PC-3 (cell line): Measurements from ENCODE around the gene BOLA1. TPM values are rescaled to one million over a fixed set of nuclear protein-coding genes. Genes with fewer than 3 reads are reported as not detected.

ENCODE experiments used
- ATAC-seq: fragments of 200-7000 bp; cut with Tn5 transposase; 2 replicates; pipeline ENCODE4 v1.9.1; 2020; ENCODE audit warnings: mild to moderate bottlenecking, moderate library complexity
- BruUV-seq: library from RNA; stranded (reverse); fragments of 400-500 nt; replicated peaks from 2 replicates; lab custom pipeline; 2021; lab: Mats Ljungman, UMichigan
- CTCF ChIA-PET: fragments of 300-600 bp; sonication (Branson Sonifier 250); formaldehyde crosslinking; loops from one replicate; lab custom pipeline; 2022; ENCODE audit warnings: antibody characterized with exemption; lab: Charles Lee
- POLR2A ChIA-PET: fragments of 300-600 bp; sonication (Branson Sonifier 250); formaldehyde crosslinking; loops from one replicate; lab custom pipeline; 2022; ENCODE audit warnings: antibody characterized with exemption; ENCODE audit not compliant: unreplicated experiment; lab: Charles Lee
- DNase-seq: peaks from one replicate; pipeline ENCODE4 v3.0.0-alpha.2; 2015
- H2AFZ ChIP-seq: fragments of 300-600 bp; sonication (generic); 2 replicates; pipeline ENCODE4 v1.6.0; 2016; ENCODE audit warnings: antibody characterized with exemption, low read length
- H3F3A ChIP-seq: fragments of 300-600 bp; sonication (generic); one replicate; pipeline ENCODE4 v1.6.0; 2017; ENCODE audit warnings: antibody characterized with exemption, low read length, control low read depth, mild to moderate bottlenecking; ENCODE audit not compliant: unreplicated experiment
- H3K27ac ChIP-seq: fragments of 300-600 bp; sonication (generic); 2 replicates; pipeline ENCODE4 v1.5.1; 2016; ENCODE audit warnings: mild to moderate bottlenecking, low read length
- H3K27me3 ChIP-seq: fragments of 300-600 bp; sonication (generic); 2 replicates; pipeline ENCODE4 v1.6.1; 2016; ENCODE audit warnings: low read length, mixed read lengths
- H3K36me3 ChIP-seq: fragments of 300-600 bp; sonication (generic); 2 replicates; pipeline ENCODE4 v1.6.1; 2016; ENCODE audit warnings: low read depth, mixed run types, low read length, mixed read lengths
- H3K4me1 ChIP-seq: fragments of 300-600 bp; sonication (generic); 2 replicates; pipeline ENCODE4 v1.5.1; 2016; ENCODE audit warnings: low read length; ENCODE audit not compliant: insufficient read depth
- H3K4me2 ChIP-seq: fragments of 300-600 bp; sonication (generic); 2 replicates; pipeline ENCODE4 v1.6.0; 2016; ENCODE audit warnings: low read length
- H3K4me3 ChIP-seq: fragments of 300-600 bp; sonication (generic); 2 replicates; pipeline ENCODE4 v1.5.1; 2016; ENCODE audit warnings: mild to moderate bottlenecking, low read length, mixed read lengths
- H3K79me2 ChIP-seq: fragments of 300-600 bp; sonication (generic); 2 replicates; pipeline ENCODE4 v1.6.1; 2017; ENCODE audit warnings: low read length, mixed read lengths
- H3K9ac ChIP-seq: fragments of 300-600 bp; sonication (generic); 2 replicates; pipeline ENCODE4 v1.6.0; 2016; ENCODE audit warnings: mild to moderate bottlenecking, low read length
- H3K9me2 ChIP-seq: fragments of 300-600 bp; sonication (generic); replicated peaks from 2 replicates; pipeline ENCODE4 v1.6.1; 2016; ENCODE audit warnings: mixed run types, low read length, mixed read lengths
- H3K9me3 ChIP-seq: fragments of 300-600 bp; sonication (generic); 2 replicates; pipeline ENCODE4 v1.6.1; 2016; ENCODE audit warnings: low read length, mixed read lengths
- H4K20me1 ChIP-seq: fragments of 300-600 bp; sonication (generic); 2 replicates; pipeline ENCODE4 v1.6.1; 2016; ENCODE audit warnings: low read length, mixed read lengths
- EZH2 ChIP-seq: fragments of 300-600 bp; sonication (generic); IDR thresholded peaks from one replicate; pipeline ENCODE4 v1.6.1; 2017; ENCODE audit warnings: antibody characterized with exemption, mild to moderate bottlenecking, low read length; ENCODE audit not compliant: unreplicated experiment
- EZH2phosphoT487 ChIP-seq: fragments of 300-600 bp; sonication (generic); IDR thresholded peaks from 2 replicates; pipeline ENCODE4 v1.6.1; 2018; ENCODE audit warnings: mild to moderate bottlenecking, antibody characterized with exemption, low read length, borderline replicate concordance
- intact Hi-C: fragments of 100-400 bp; cut with micrococcal nuclease; formaldehyde crosslinking; loops from 2 replicates; pipeline ENCODE4 v1.9.0; 2023
- total RNA-seq: library from RNA; depleted of rRNA; stranded (reverse); fragments of >200 nt; gene quantifications from 2 replicates; pipeline ENCODE4 v1.2.3, GENCODE V29; 2014
- TF ChIP-seq, protein P1 (sequence below): fragments of 300-600 bp; sonication (generic); conservative IDR thresholded peaks from 2 replicates; pipeline ENCODE4 v1.5.1; 2017; ENCODE audit warnings: antibody characterized with exemption, low read depth, mild to moderate bottlenecking, low read length

The BOLA1 gene
- total RNA-seq, 1 experiment from 2014 or later, result 27.6 TPM

DNA sequence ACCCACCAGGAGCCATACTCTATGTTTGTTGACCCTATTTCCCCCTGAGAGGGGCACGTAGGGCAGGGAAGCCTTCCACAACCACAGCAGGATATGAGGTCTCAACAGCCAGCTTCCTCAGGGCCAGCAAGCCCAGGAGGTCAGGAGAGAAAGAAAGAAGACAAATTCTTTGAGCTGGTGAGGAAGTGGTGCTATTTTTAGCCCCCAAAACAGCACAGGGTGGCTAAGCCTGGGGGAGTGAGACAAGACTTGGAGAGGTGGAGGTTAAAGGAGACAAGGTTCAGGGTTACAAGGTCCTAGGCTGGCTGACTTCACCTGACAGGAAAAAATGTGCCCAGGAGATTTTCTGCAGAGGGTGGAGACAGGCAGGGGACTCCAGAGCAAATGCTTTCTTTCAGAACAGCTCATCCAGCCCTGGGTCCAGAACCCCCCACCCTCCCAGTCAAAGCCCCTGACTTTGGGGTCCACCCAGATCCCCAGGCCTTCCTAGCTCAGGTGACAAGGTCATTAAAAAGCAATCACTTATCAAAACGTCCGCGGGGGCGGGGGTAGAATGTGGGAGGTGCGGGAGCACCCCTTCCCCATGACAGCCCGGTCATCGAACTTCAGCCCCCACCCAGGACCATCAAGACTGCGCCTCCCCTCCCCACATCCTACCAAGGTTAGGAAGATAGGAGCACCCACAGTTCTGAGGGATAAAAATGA, 17.0 kb downstream of the BOLA1 start:
- Histone ChIP-seq H3K36me3 (no peaks in the 10 kb centered on the region), H3K9ac (no peak overlapping the region), H3K9me3 (no peaks in the 10 kb centered on the region), H4K20me1 (no peaks in the 10 kb centered on the region), H3K27ac (no peak overlapping the region), H3K4me3 (no peak overlapping the region), H3K79me2 (no peaks in the 10 kb centered on the region), H3F3A (peaks cover 5% of the 10 kb centered on the region), H3K4me1 (no peaks in the 10 kb centered on the region), H3K9me2 (no peaks in the 10 kb centered on the region), H3K4me2 (no peak overlapping the region), H3K27me3 (no peaks in the 10 kb centered on the region), H2AFZ (no peak overlapping the region)
- ATAC-seq (no peak), DNase-seq (no peak)
- CTCF ChIA-PET, result no interaction called here
- intact Hi-C loops, result no loop called here
- POLR2A ChIA-PET, result no interaction called here
- TF ChIP-seq EZH2, result no peak
- no peak for TF ChIP-seq EZH2phosphoT487
- TF ChIP-seq, protein P1, sequence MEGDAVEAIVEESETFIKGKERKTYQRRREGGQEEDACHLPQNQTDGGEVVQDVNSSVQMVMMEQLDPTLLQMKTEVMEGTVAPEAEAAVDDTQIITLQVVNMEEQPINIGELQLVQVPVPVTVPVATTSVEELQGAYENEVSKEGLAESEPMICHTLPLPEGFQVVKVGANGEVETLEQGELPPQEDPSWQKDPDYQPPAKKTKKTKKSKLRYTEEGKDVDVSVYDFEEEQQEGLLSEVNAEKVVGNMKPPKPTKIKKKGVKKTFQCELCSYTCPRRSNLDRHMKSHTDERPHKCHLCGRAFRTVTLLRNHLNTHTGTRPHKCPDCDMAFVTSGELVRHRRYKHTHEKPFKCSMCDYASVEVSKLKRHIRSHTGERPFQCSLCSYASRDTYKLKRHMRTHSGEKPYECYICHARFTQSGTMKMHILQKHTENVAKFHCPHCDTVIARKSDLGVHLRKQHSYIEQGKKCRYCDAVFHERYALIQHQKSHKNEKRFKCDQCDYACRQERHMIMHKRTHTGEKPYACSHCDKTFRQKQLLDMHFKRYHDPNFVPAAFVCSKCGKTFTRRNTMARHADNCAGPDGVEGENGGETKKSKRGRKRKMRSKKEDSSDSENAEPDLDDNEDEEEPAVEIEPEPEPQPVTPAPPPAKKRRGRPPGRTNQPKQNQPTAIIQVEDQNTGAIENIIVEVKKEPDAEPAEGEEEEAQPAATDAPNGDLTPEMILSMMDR, result no peak
- BruUV-seq, result no TSS peak

DNA sequence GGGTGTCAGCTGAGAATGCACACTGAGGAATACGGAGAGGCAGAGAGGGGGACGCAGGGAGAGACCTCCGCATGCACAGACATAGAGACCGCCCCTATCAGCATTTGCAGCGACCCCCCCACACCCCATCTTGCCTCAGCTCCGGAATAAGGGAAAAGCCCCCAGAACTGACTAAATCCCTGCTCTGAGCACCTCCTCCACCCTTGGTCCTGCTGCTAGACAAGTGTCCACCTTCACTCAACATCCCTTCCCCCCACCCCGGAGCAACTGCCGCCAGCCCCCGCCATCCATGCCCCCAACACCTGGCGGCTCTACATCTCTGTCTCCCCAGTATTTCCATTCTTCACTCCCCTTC, 17.5 kb downstream of the BOLA1 start:
- Histone ChIP-seq H3F3A (peaks cover 5% of the 10 kb centered on the region), H3K27me3 (no peaks in the 10 kb centered on the region), H3K79me2 (no peaks in the 10 kb centered on the region), H3K36me3 (peaks cover 3% of the 10 kb centered on the region; the same call in 1 of the 2 replicates), H3K4me3 (no peak overlapping the region), H3K27ac (no peak overlapping the region), H2AFZ (no peak overlapping the region), H4K20me1 (no peaks in the 10 kb centered on the region), H3K9me3 (no peaks in the 10 kb centered on the region), H3K4me2 (no peak overlapping the region), H3K9me2 (no peaks in the 10 kb centered on the region), H3K4me1 (no peaks in the 10 kb centered on the region), H3K9ac (no peak overlapping the region)
- no peak for TF ChIP-seq EZH2
- TF ChIP-seq, protein P1, result no peak
- no peak for TF ChIP-seq EZH2phosphoT487
- ChIA-PET CTCF (no interaction called here), POLR2A (no interaction called here)
- intact Hi-C loops, result no loop called here
- ATAC-seq (no peak), DNase-seq (no peak)
- no TSS peak for BruUV-seq

DNA sequence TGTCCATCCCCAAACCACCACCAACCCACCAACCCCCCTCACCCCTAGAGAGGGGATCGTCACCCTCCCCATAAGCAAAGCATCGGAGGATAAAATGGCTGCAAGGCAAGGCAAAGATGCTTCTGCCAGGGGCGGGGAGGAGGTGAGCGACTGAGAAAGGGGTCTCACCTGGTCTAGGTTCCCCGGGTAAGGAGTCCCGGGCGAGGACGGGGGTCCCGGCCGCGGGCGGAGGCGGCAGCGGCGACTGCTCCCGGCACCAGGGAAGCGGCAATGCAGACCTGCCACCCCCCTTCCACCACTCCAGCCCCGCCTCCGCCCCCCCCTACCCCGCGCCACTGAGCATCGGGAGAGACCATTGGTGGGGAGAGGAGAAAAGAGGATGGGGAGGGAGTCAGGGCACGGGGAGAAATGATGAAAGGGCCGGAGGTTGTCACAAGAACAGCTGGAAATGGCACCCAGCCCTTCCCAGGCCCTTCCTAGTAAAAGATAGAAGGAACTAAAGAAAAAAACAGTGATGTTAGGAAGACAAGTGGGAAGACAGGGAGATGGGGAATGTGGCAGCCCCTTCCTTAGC, 18.3 kb downstream of the BOLA1 start, which contains the start of gene SV2A:
Gene SV2A (minus strand): TSS at position 274 of the 574 bp plus-strand sequence. CDS start 4,004 bp downstream, outside the sequence.
- intact Hi-C loops, result no loop called here
- Histone ChIP-seq H2AFZ (no peak within 1 kb of the TSS), H3F3A (peaks cover 5% of the 10 kb centered on the region), H3K27me3 (no peaks in the 10 kb centered on the region), H3K27ac (no peak within 1 kb of the TSS), H3K36me3 (peaks cover 8% of the 10 kb centered on the region), H3K4me3 (no peak within 1 kb of the TSS), H3K79me2 (no peaks in the 10 kb centered on the region), H3K9me3 (no peaks in the 10 kb centered on the region), H4K20me1 (no peaks in the 10 kb centered on the region), H3K9ac (no peak within 1 kb of the TSS), H3K4me1 (no peaks in the 10 kb centered on the region), H3K9me2 (no peaks in the 10 kb centered on the region), H3K4me2 (no peak within 1 kb of the TSS)
- ChIA-PET POLR2A (no interaction called here), CTCF (no interaction called here)
- no TSS peak for BruUV-seq
- ATAC-seq, result no peak
- TF ChIP-seq, protein P1, result no peak
- TF ChIP-seq EZH2phosphoT487, result no peak
- no peak for TF ChIP-seq EZH2
- no peak for DNase-seq
